Stomach (tissue), 4 donors: Measurements from ENCODE around the gene DRC3.

Experiments
- CTCF ChIP-seq, 7 experiments: fragments of 450-650 bp in 4 of 7; fragments of 200-600 bp in 3 of 7; sonication (generic) in 3 of 7; IDR thresholded peaks; one replicate each; pipeline ENCODE4 v1.5.1; 2016 to 2019; ENCODE audit warnings: antibody characterized with exemption in 7 of 7, control low read depth in 2 of 7, mild to moderate bottlenecking in 1 of 7
- POLR2A ChIP-seq, 4 donors: fragments of 450-650 bp; IDR thresholded peaks; one replicate each; pipeline ENCODE4 v1.6.1; 2016; ENCODE audit warnings: antibody characterized with exemption in 4 of 4, control low read depth in 2 of 4, mild to moderate bottlenecking in 1 of 4, moderate library complexity in 1 of 4
- POLR2AphosphoS5 ChIP-seq, 3 donors: sonication (generic); formaldehyde crosslinking; IDR thresholded peaks; one replicate each; pipeline ENCODE4 v1.6.1; 2016; ENCODE audit warnings: antibody characterized with exemption in 3 of 3

DNA sequence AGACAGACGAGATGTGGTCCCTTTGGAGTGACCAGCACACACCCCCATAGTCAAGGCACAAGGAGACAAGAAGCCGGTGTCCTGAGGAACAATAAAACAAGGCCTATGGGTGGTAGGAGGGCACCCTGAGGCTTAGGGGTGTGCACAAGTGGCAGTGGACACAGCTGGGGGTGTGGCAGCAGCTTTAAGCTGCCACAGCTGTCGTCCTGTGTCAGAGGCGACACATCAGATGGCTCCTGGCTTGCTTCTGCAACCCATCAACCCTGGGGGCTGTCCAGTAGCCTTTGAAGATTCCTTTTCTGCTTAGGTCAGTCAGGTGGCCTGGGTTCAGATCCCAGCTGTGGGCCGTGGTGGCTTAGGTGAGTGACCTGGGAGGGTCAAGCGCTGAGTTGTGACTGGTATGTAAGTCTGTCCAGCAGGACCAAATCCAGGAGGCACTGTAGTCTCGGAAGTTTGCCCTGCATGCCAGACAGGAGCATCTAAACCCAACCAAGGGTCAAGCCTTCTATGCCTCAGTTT lies 15.8 kb downstream of the DRC3 start:
- TF ChIP-seq CTCF (IDR thresholded peaks at IDR 0.05) (no peak), POLR2AphosphoS5 (IDR thresholded peaks at IDR 0.05) (no peak), POLR2A (IDR thresholded peaks at IDR 0.05) (no peak)
